ENCODE measurements around the gene OR4E1.
"Not testable (repeated sequence)": the region's sequence is repeated elsewhere in the genome, so short reads cannot be mapped to it uniquely, and the experiment has no call there.

The OR4E1 gene

GRCh38 chr14:21652209-21652808 is 21.3 kb downstream of the OR4E1 start:
- no peak for DNase-seq

DNA sequence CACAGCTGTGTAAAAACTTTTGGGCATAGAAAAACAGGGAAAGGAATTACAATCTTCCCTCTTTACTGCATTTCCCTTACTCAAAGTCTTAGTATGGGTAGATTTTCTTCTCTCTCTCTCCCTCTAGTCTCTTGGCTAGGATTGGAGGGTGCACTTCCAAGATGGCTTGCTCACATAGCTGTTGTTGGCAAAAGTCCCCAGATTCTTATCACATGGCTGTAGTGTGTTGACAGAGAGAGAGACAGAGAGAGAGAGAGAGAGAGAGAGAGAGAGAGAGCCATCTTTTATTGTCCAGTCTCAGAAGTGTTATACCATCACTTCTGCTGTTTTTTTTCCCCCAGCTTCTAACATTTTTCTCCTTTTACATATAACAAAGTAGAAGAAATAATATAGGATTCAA is 26.2 kb downstream of the OR4E1 start:
- DNase-seq: peak; percentile 6

GRCh38 chr14:21643407-21643806 is 30.2 kb downstream of the OR4E1 start:
- DNase-seq: no peak

- DNase-seq: no peak
Measured at GRCh38 chr14:21642683-21643082, 30.9 kb downstream of the OR4E1 start.

- DNase-seq: no peak
Measured at GRCh38 chr14:21634840-21635239, 38.8 kb downstream of the OR4E1 start, which contains the start of gene OR10G2. Gene OR10G2 (minus strand): TSS chr14:21634940. CDS start chr14:21634842, 98 bp downstream.

DNA sequence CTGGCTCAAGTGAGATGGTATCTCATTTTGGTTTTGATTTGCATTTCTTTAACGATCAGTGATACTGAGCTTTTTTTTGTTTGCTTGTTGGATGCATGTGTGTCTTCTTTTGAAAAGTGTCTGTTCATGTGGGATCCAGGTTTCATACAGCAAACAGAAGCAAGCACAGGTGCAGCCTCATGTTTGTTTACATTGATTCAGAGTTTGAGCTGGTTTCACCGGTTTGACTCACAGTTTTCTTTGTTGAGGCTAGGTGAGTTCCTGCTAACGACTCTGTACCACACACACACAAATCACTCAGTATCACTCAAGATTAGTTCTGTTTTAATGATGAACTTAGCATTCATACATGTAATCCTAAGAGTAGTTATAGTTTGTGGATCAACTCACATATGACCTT is 42.5 kb downstream of the OR4E1 start:
- DNase-seq: no peak

DNA sequence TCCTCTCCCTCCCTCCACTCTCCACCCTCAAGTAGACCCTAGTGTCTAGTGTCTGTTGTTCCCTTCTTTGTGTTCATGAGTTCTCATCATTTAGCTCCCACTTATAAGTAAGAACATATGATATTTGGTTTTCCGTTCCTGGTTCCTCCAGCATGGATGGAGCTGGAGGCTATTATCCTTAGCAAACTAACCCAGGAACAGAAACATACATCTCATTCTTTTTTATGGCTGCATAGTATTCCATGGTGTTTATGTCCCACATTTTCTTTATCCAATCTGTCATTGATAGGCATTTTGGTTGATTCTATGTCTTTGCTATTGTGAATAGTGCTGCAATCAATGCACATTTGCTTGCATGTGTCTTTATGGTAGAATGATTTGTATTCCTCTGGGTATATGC is 43.1 kb downstream of the OR4E1 start:
- DNase-seq: not testable (repeated sequence)

DNA sequence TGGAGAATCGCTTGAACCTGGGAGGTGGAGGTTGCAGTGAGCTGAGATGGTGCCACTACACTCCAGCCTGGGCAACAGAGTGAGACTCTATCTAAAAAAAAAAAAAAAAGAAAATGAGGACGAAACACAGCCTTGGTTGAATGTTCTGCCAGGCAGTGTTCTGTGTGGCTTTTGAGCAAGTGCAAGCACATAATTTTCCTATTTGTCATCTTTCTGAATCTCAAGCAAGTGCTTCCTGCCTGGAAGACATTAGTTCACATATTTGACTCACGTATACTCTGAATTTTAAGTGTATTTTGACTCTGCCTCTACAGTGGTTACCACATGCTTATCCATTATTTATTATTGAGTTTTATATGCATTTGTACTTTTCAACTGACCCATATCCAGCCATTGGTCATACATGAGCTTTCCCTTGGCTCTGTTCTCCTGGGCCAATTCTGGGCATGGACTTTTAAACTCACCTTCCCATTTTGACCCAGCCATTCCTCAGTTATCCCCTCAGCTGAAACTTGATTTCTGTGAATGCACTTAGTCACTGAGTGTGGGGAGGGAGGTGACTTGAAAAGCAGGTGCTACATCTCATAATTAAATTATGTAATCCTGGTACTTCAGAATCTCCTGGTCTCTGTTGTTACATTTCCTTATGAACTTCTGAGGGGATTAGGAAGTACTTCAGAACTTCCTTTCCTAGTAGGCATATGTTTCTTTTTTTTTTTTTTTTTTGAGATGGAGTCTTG is 47.0 kb downstream of the OR4E1 start:
- no peak for DNase-seq

Measured in fibroblast of skin of right biceps (primary cell).